B cell (primary cell): ENCODE results near the gene PHLPP2. TPM values are rescaled to one million over a fixed set of nuclear protein-coding genes. Genes with fewer than 3 reads are reported as not detected.

ENCODE experiments used
- ATAC-seq: fragments of 200-7000 bp; cut with Tn5 transposase; one replicate; pipeline ENCODE4 v1.10.0; 2021; ENCODE audit warnings: low read depth, mild to moderate bottlenecking, moderate number of reproducible peaks, moderate library complexity
- CTCF ChIA-PET: fragments of 350-600 bp; sonication (Branson Sonifier 250); formaldehyde crosslinking; loops from one replicate; lab custom pipeline; 2021; ENCODE audit warnings: antibody characterized with exemption, inconsistent platforms; lab: Charles Lee
- POLR2A ChIA-PET: fragments of 350-600 bp; sonication (Branson Sonifier 250); formaldehyde crosslinking; loops from one replicate; lab custom pipeline; 2021; ENCODE audit warnings: antibody characterized with exemption; lab: Charles Lee
- DNase-seq: peaks from one replicate; pipeline ENCODE4 v3.0.0; 2013
- H2AFZ ChIP-seq: 2 replicates; pipeline ENCODE4 v1.6.1; 2012; ENCODE audit warnings: mild to moderate bottlenecking, low read depth, low read length; ENCODE audit not compliant: insufficient read depth, poor library complexity, severe bottlenecking
- H3K27ac ChIP-seq, 2 donors: 1 replicate in 1 of 2; 2 replicates in 1 of 2; pipeline ENCODE4 v1.5.1; 2012 to 2013; ENCODE audit warnings: low read length in 2 of 2, mild to moderate bottlenecking in 2 of 2, moderate library complexity in 1 of 2
- H3K27me3 ChIP-seq, 4 experiments: fragments of 200-600 bp in 1 of 4; sonication (generic) in 1 of 4; replicated peaks in 1 of 4; 1 replicate in 2 of 4; 2 replicates in 2 of 4; pipeline versions ENCODE4 v1.6.1 to v1.7.0; 2013 to 2016; ENCODE audit warnings: low read length in 3 of 4, mild to moderate bottlenecking in 2 of 4, mixed read lengths in 1 of 4, moderate library complexity in 1 of 4; ENCODE audit not compliant: insufficient read depth in 4 of 4, control insufficient read depth in 3 of 4; ENCODE audit errors: control extremely low read depth in 1 of 4
- H3K36me3 ChIP-seq, 2 experiments: replicated peaks in 1 of 2; 1 replicate in 1 of 2; 2 replicates in 1 of 2; pipeline versions ENCODE4 v1.6.1 to v1.7.1; 2013; ENCODE audit warnings: low read length in 1 of 2; ENCODE audit not compliant: insufficient read depth in 2 of 2, control insufficient read depth in 1 of 2; ENCODE audit errors: control extremely low read depth in 1 of 2, extremely low read depth in 1 of 2
- H3K4me1 ChIP-seq, 2 donors: fragments of 200-600 bp in 1 of 2; sonication (generic) in 1 of 2; 1 replicate in 1 of 2; 2 replicates in 1 of 2; pipeline versions ENCODE4 v1.5.1 to v1.6.1; 2013 to 2017; ENCODE audit warnings: low read length in 2 of 2; ENCODE audit not compliant: control insufficient read depth in 2 of 2, insufficient read depth in 2 of 2
- H3K4me2 ChIP-seq: replicated peaks from 2 replicates; pipeline ENCODE3; 2012; ENCODE audit warnings: mild to moderate bottlenecking, low read depth, low read length; ENCODE audit not compliant: poor library complexity, severe bottlenecking
- H3K4me3 ChIP-seq, 5 experiments: fragments of 200-600 bp in 1 of 5; sonication (generic) in 1 of 5; 1 replicate in 3 of 5; 2 replicates in 2 of 5; pipeline versions ENCODE4 v1.5.1 to v1.7.0; 2011 to 2016; ENCODE audit warnings: low read length in 4 of 5, mild to moderate bottlenecking in 4 of 5, low read depth in 2 of 5, control low read depth in 1 of 5, moderate library complexity in 1 of 5; ENCODE audit not compliant: insufficient read depth in 1 of 5; ENCODE audit errors: control extremely low read depth in 1 of 5, extremely low read depth in 1 of 5
- H3K79me2 ChIP-seq: fragments of 200-600 bp; sonication (generic); one replicate; pipeline ENCODE4 v1.6.0; 2016; ENCODE audit warnings: low read length; ENCODE audit not compliant: control insufficient read depth, insufficient read depth
- H3K9ac ChIP-seq: fragments of 200-600 bp; sonication (generic); 2 replicates; pipeline ENCODE4 v1.6.1; 2017; ENCODE audit warnings: mild to moderate bottlenecking, low read length, moderate library complexity
- H3K9me3 ChIP-seq, 3 donors: one replicate each; pipeline versions ENCODE4 v1.6.1 to v1.7.1; 2013; ENCODE audit warnings: low read length in 2 of 3; ENCODE audit not compliant: control insufficient read depth in 2 of 3, insufficient read depth in 1 of 3; ENCODE audit errors: control extremely low read depth in 1 of 3
- H4K20me1 ChIP-seq: 2 replicates; pipeline ENCODE4 v1.6.0; 2012; ENCODE audit warnings: mild to moderate bottlenecking, low read length; ENCODE audit not compliant: insufficient read depth, control insufficient read depth, poor library complexity, severe bottlenecking
- H3K27ac Mint-ChIP-seq: one replicate; pipeline ENCODE4 v1.8.0; 2021; ENCODE audit warnings: mixed read lengths
- H3K27me3 Mint-ChIP-seq: one replicate; pipeline ENCODE4 v1.8.0; 2021; ENCODE audit warnings: mixed read lengths
- H3K4me1 Mint-ChIP-seq: one replicate; pipeline ENCODE4 v1.8.0; 2021; ENCODE audit warnings: mixed read lengths
- H3K4me3 Mint-ChIP-seq: one replicate; pipeline ENCODE4 v1.8.0; 2021; ENCODE audit warnings: mixed read lengths
- H3K9me3 Mint-ChIP-seq: one replicate; pipeline ENCODE4 v1.8.0; 2022; ENCODE audit warnings: mixed read lengths; ENCODE audit not compliant: insufficient read depth
- CTCF ChIP-seq: fragments of 200-600 bp; IDR thresholded peaks from one replicate; pipeline ENCODE4 v1.8.0; 2022; ENCODE audit warnings: antibody characterized with exemption, mild to moderate bottlenecking
- EZH2 ChIP-seq: IDR thresholded peaks from 2 replicates; pipeline ENCODE4 v1.6.1; 2012; ENCODE audit warnings: borderline replicate concordance, low read depth, mild to moderate bottlenecking, moderate library complexity, low read length; ENCODE audit not compliant: insufficient read depth, poor library complexity, severe bottlenecking
- WGBS: methylation state at CpG from one replicate; pipeline ENCODE4 v1.1.5; 2013; ENCODE audit warnings: missing lambda C conversion rate; ENCODE audit not compliant: insufficient coverage; 5-methylcytosine and 5-hydroxymethylcytosine counted together
- intact Hi-C: fragments of 100-400 bp; cut with micrococcal nuclease; formaldehyde crosslinking; loops from one replicate; pipeline ENCODE4 v1.10.0; 2022
- polyA plus RNA-seq: library from polyadenylated mRNA; depleted of rRNA; stranded (reverse); fragments of >200 nt; gene quantifications from 2 replicates; pipeline ENCODE4 v1.2.3, GENCODE V29; 2012
- total RNA-seq, 2 donors: library from RNA; stranded (reverse); fragments of 120-200 nt in 1 of 2; gene quantifications; 1 replicate in 1 of 2; 2 replicates in 1 of 2; pipeline versions ENCODE4 v1.2.3 to v1.2.4, GENCODE V29; 2013 to 2022

Gene PHLPP2
- total and polyA plus RNA-seq, 2 donors (not counting 1 experiment from before 2014, with no cell fraction given): 7.2 to 16.1 TPM

- Mint-ChIP-seq H3K27ac (no peak overlapping the region), H3K9me3 (no peaks in the 10 kb centered on the region), H3K4me3 (no peak overlapping the region), H3K4me1 (peaks cover 2% of the 10 kb centered on the region), H3K27me3 (no peaks in the 10 kb centered on the region)
- ChIA-PET POLR2A (no interaction called here), CTCF (interaction anchor here (1.0 kb wide), 1 partner anchor 203 kb away, joined by 4 read pairs; no protein-coding TSS in a partner anchor)
- no peak overlapping the region for H3K4me2 ChIP-seq
- H3K36me3 ChIP-seq: peaks cover 15 to 76% of the 10 kb centered on the region in 2 experiments
- H3K27me3 ChIP-seq: no peaks in the 10 kb centered on the region
- intact Hi-C loops: no loop called here
- no peaks in the 10 kb centered on the region for H3K4me1 ChIP-seq
- H3K79me2 ChIP-seq: peaks cover 11% of the 10 kb centered on the region
- no peak overlapping the region for H3K9ac ChIP-seq
- ATAC-seq (no peak), DNase-seq (no peak)
- H4K20me1 ChIP-seq: peaks cover 6% of the 10 kb centered on the region
- H3K27ac ChIP-seq: no peak overlapping the region
- no peak overlapping the region for H3K4me3 ChIP-seq
- TF ChIP-seq CTCF (no peak), EZH2 (no peak)
- WGBS: 97% methylated on average over 5 of the region's 5 CpGs
- no peak overlapping the region for H2AFZ ChIP-seq
- no peaks in the 10 kb centered on the region for H3K9me3 ChIP-seq
These were observed 33.8 kb upstream of the PHLPP2 start for GRCh38 chr16:71758293-71758760.

GRCh38 chr16:71754652-71755051 is 30.2 kb upstream of the PHLPP2 start:
- ChIA-PET CTCF (interaction anchor here (0.6 to 0.7 kb wide), 2 partner anchors 145 to 1299 kb away, joined by 3 read pairs; no protein-coding TSS in a partner anchor), POLR2A (no interaction called here)
- H3K4me3 Mint-ChIP-seq: no peak overlapping the region
- Histone ChIP-seq H3K79me2 (peaks cover 11% of the 10 kb centered on the region), H3K4me3 (no peak overlapping the region), H3K27me3 (no peaks in the 10 kb centered on the region), H4K20me1 (peaks cover 6% of the 10 kb centered on the region), H3K9ac (no peak overlapping the region), H3K27ac (no peak overlapping the region), H3K9me3 (no peaks in the 10 kb centered on the region), H3K4me1 (no peaks in the 10 kb centered on the region), H3K36me3 (peaks cover 13 to 73% of the 10 kb centered on the region in 2 experiments), H3K4me2 (no peak overlapping the region), H2AFZ (no peak overlapping the region)
- peaks cover 3% of the 10 kb centered on the region for H3K4me1 Mint-ChIP-seq
- no peak for DNase-seq
- intact Hi-C loops: no loop called here
- ATAC-seq: no peak
- no peaks in the 10 kb centered on the region for H3K9me3 Mint-ChIP-seq
- WGBS: 83% methylated on average over 1 of the region's 2 CpGs
- no peak overlapping the region for H3K27ac Mint-ChIP-seq
- no peaks in the 10 kb centered on the region for H3K27me3 Mint-ChIP-seq
- no peak for TF ChIP-seq EZH2
- no peak for TF ChIP-seq CTCF
